OCI-LY3 (cell line): ENCODE measurements around the gene CCDC159.

ENCODE experiments used
- CTCF ChIP-seq: fragments of 200-600, 300-600 bp; sonication (generic); IDR thresholded peaks from 2 replicates; pipeline ENCODE4 v1.5.1; 2014; ENCODE audit warnings: antibody characterized with exemption, low read length, low read depth
- EZH2phosphoT487 ChIP-seq: fragments of 200-600 bp; shearing (Covaris generic); IDR thresholded peaks from 2 replicates; pipeline ENCODE4 v1.6.1; 2018; ENCODE audit warnings: antibody characterized with exemption, mixed run types, low read depth

GRCh38 chr19:11339254-11340098 is 6.8 kb upstream of the CCDC159 start, which contains the start of gene RAB3D:
- no peak for TF ChIP-seq CTCF
- no peak for TF ChIP-seq EZH2phosphoT487
